NCI-H2171 (cell line): ENCODE data around the gene RFX7.
A peak's percentile ranks its signal among the peaks of the same experiment; 100 is the strongest.
"Not testable (repeated sequence)": the region's sequence is repeated elsewhere in the genome, so short reads cannot be mapped to it uniquely, and the experiment has no call there.

Source experiments
- DNase-seq: peaks from one replicate; lab custom pipeline; 2025; lab: John Stamatoyannopoulos, UW

Gene RFX7

GRCh38 chr15:56243163-56244037, at the start of gene RFX7:
TSS of gene RFX7 (minus strand) at chr15:56243879. CDS start at chr15:56243285, 594 bp downstream.
- peak; percentile 80 for DNase-seq

GRCh38 chr15:56292546-56293316, 49.1 kb upstream of the RFX7 start:
- DNase-seq, result no peak

GRCh38 chr15:56291741-56292140, 48.1 kb upstream of the RFX7 start:
- DNase-seq, result no peak

- DNase-seq, result no peak
These were observed 42.5 kb upstream of the RFX7 start for GRCh38 chr15:56286213-56286612.

- DNase-seq, result no peak
These were observed 37.5 kb upstream of the RFX7 start for GRCh38 chr15:56281145-56281544.

DNA sequence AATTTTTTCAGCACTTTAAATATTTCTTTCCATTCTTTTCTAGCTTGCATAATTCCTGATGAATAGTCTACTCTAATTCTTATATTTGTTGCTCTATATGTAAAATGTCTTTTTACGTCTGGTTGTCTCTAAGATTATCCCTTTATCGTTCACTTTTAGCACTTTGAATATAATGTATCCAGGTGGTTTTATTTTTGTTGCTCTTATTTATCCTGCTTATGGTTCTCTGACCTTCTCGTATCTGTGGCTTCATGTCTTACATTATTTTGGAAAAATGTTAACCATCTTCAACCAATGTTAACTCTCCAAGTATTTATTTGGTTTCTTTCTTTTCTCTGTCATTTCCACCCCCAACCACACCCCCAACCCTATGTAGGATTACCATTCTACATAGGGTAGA, 30.0 kb upstream of the RFX7 start:
- DNase-seq, result no peak

- no peak for DNase-seq
These were observed 28.8 kb upstream of the RFX7 start for GRCh38 chr15:56272454-56272853.

DNA sequence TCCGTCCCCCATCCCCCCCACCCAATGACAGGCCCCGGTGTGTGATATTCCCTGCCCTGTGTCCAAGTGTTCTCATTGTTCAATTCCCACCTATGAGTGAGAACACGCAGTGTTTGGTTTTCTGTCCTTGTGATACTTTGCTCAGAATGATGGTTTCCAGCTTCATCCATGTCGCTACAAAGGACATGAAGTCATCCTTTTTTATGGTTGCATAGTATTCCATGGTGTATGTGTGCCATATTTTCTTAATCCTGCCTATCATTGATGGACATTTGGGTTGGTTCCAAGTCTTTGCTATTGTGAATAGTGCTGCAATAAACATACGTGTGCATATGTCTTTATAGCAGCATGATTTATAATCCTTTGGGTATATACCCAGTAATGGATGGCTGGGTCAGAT, 22.8 kb upstream of the RFX7 start:
- DNase-seq, result not testable (repeated sequence)

GRCh38 chr15:56261854-56262509, 18.3 kb upstream of the RFX7 start:
- DNase-seq, result no peak

DNA sequence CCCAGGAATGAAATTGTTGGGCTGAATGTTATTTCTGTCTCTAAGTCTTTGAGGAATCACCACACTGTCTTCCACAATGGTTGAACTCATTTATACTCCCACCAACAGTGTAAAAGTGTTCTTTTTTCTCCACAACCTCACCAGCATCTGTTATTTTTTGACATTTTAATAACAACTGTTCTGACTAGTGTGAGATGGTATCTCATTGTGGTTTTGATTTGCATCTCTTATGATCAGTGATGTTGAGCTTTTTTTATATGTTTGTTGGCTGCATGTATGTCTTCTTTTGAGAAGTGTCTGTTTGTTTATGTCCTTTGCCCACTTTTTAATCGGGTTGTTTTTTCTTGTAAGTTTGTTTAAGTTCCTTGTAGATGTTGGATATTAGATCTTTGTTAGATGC, 13.6 kb upstream of the RFX7 start:
- not testable (repeated sequence) for DNase-seq

GRCh38 chr15:56254265-56254664, 10.6 kb upstream of the RFX7 start:
- DNase-seq, result no peak

DNA sequence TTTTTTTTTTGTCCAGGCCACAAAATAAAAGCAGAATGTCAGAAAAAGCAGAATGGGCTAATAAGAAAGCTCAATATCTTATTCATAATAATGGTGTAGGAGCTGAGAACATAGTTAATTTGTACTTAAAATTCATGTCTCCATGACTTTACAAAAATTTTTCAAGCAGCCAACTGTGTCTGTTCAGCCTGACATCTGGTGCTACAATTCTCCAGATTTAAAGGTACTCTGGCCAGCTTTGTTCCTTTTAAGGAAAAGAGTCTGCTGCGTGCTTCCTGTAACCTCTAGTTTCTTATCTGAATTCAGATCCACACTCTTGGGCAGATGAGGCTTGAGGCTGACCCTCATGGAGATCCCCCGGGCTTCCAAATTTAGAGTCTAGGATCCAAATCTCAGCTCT, 8.7 kb upstream of the RFX7 start:
- DNase-seq, result peak; percentile 39

DNA sequence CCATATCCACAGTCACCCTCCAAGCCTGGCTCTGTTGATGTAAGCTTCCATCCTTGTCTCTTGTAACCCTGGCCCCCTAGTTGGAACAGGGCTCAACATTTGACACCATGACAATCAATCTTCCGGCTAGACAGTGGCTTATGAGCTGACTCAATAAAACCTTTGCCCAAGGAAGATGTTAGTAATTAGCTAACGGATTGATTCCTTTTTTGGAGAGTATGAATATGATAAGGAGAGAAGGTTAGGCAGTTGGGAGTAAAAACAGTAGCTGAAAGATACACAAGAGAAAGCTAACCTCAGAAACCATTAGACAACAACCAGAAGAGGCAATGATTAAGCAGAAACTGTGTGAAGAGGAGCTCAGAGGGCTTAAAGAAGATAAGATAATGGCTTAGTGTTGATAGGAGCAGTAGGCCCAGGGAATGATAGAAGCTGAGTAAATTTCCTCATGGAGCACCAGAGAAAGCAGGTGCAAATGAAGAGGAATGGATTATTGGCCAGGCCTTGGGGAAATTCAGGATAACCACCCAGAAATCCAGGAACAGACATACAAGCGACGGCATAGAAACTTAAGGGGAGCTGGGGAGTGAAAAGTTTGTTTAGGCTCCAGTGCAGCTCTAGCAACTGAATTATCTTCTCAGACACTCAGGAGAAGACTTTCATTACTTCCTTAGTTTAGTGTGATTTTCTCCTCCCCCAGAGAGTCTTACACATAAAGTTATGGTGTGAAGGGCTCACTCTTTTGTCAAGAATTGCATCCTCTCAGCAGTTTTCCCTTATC, 7.8 kb upstream of the RFX7 start:
- no peak for DNase-seq

GRCh38 chr15:56250626-56251025, 6.9 kb upstream of the RFX7 start:
- DNase-seq, result no peak

- DNase-seq, result no peak
These were observed 5.4 kb upstream of the RFX7 start for GRCh38 chr15:56249092-56249491.

GRCh38 chr15:56248311-56248992, 4.8 kb upstream of the RFX7 start:
- no peak for DNase-seq

DNA sequence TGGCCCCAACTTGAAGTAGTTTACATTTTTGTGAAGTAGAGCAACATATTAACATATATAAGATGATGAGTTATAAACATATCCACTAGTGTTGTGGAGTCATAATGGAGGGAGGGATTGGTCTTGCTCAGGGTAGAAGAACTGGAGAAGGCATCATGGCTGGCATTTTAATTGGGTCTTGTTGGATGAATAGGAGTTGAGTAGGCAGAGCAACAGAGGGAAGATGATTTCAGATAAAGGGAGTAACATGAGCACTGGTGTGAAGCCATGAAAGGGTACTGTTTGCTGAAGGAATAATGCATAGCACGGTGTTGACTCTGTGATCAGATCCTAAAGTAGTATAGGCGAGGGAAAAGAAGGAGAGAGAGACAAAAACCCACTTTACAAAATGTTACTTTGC, 3.6 kb upstream of the RFX7 start:
- DNase-seq, result no peak

- peak; percentile 85 for DNase-seq
These were observed 2.5 kb upstream of the RFX7 start for GRCh38 chr15:56245871-56246814.

GRCh38 chr15:56244811-56245576, 1.3 kb upstream of the RFX7 start:
- no peak for DNase-seq
